Head of caudate nucleus (tissue), 42 donors: ENCODE results near the gene PCDHB1.

Experiments used
- DNase-seq, 42 donors: peaks; one replicate each; pipeline versions ENCODE4 v3.0.0 to v3.0.0-alpha.2; 2020 to 2021; ENCODE audit warnings: mixed read lengths in 7 of 42
- intact Hi-C: fragments of 100-400 bp; cut with DNase I; formaldehyde crosslinking; loops from one replicate; pipeline ENCODE4 v1.15.0; 2022

PCDHB1 gene

GRCh38 chr5:141050622-141051520 lies at the start of gene PCDHB1:
Gene PCDHB1, plus strand, starts transcription at chr5:141051374. Its CDS starts 97 bp downstream, at chr5:141051471.
- DNase-seq: no peak
- intact Hi-C loops: no loop called here

GRCh38 chr5:141001446-141001843 lies 49.7 kb upstream of the PCDHB1 start:
- intact Hi-C loops: no loop called here
- peak in 1 of 42 donors; percentile 38 for DNase-seq

GRCh38 chr5:141001844-141002604 lies 49.1 kb upstream of the PCDHB1 start:
- intact Hi-C loops: no loop called here
- DNase-seq: peak; percentile 13 to 69 (median 42)

- DNase-seq: no peak
- intact Hi-C loops: no loop called here
Observed at GRCh38 chr5:141002605-141002965, 48.6 kb upstream of the PCDHB1 start.

GRCh38 chr5:141003031-141003430 lies 48.1 kb upstream of the PCDHB1 start:
- DNase-seq: no peak
- intact Hi-C loops: no loop called here

- intact Hi-C loops: no loop called here
- DNase-seq: no peak
Observed at GRCh38 chr5:141003791-141004611, 47.2 kb upstream of the PCDHB1 start.

- intact Hi-C loops: no loop called here
- DNase-seq: no peak
Observed at GRCh38 chr5:141007791-141008190, 43.4 kb upstream of the PCDHB1 start.

GRCh38 chr5:141010047-141010793 lies 41.0 kb upstream of the PCDHB1 start:
- intact Hi-C loops: no loop called here
- DNase-seq: no peak

GRCh38 chr5:141017943-141018342 lies 33.2 kb upstream of the PCDHB1 start:
- no peak for DNase-seq
- intact Hi-C loops: no loop called here

GRCh38 chr5:141022384-141022783 lies 28.8 kb upstream of the PCDHB1 start:
- no peak for DNase-seq
- intact Hi-C loops: no loop called here

GRCh38 chr5:141031006-141031405 lies 20.2 kb upstream of the PCDHB1 start:
- intact Hi-C loops: no loop called here

GRCh38 chr5:141032626-141033025 lies 18.5 kb upstream of the PCDHB1 start:
- DNase-seq: no peak
- intact Hi-C loops: no loop called here

More at GRCh38 chr5:141031006-141031405, 20.2 kb upstream of the PCDHB1 start:
- no peak for DNase-seq

- DNase-seq: no peak
- intact Hi-C loops: no loop called here
Observed at GRCh38 chr5:141039061-141039460, 12.1 kb upstream of the PCDHB1 start.

GRCh38 chr5:141039517-141039916 lies 11.7 kb upstream of the PCDHB1 start:
- intact Hi-C loops: no loop called here
- peak in 16 of 42 donors; percentile 3 to 59 (median 16) for DNase-seq

- DNase-seq: peak; percentile 49 to 88 (median 73)
- intact Hi-C loops: loop anchor here (2.0 to 5.0 kb wide), 4 partner anchors 73 to 173 kb away; partner anchors contain the start of genes PCDHA11, PCDHA13, PCDHAC1 and PCDHAC2
Observed at GRCh38 chr5:141040093-141040770, 10.9 kb upstream of the PCDHB1 start.

GRCh38 chr5:141040771-141041426 lies 10.3 kb upstream of the PCDHB1 start:
- DNase-seq: peak; percentile 92 to 99 (median 98)
- intact Hi-C loops: loop anchor here (2.0 to 5.0 kb wide), 4 partner anchors 74 to 174 kb away; partner anchors contain the start of genes PCDHA11, PCDHA13, PCDHAC1 and PCDHAC2

- no peak for DNase-seq
- intact Hi-C loops: loop anchor here (2.0 to 5.0 kb wide), 4 partner anchors 75 to 174 kb away; partner anchors contain the start of genes PCDHA11, PCDHA13, PCDHAC1 and PCDHAC2
Observed at GRCh38 chr5:141041427-141041785, 9.8 kb upstream of the PCDHB1 start.
